ENCODE measurements around the gene PDSS2. TPM values are rescaled to one million over a fixed set of nuclear protein-coding genes. Genes with fewer than 3 reads are reported as not detected.

PDSS2 gene
- polyA plus RNA-seq, 1 donor from 2014 or later, result 4.6 TPM

DNA sequence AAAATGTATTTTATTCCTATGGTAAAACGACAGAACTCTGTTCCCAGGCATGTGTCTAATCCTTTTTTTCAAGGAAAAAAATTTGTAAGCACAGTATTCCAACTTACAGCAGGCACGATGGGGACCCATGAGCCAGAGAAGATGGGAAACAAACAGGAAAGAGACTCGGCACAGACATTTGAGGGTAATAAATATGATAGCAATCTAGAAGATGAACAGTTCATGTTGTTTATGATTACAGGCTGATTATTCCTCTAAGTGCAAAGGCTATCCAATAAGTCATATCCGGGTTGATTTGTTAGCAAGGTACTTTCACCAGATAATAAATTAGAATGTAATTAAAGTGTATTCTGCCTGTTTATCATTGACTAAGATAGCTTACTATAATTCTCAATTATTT lies 43.2 kb downstream of the PDSS2 start:
- Histone ChIP-seq H3K79me2 (replicated peaks; ENCODE audit: insufficient read depth, low read length) (peaks cover under 1% of the 10 kb centered on the region), H4K20me1 (ENCODE audit: insufficient read depth) (no peaks in the 10 kb centered on the region), H3K9me3 (ENCODE audit: low read length) (no peaks in the 10 kb centered on the region), H3K4me2 (ENCODE audit: low read length) (no peak overlapping the region), H3K4me3 (ENCODE audit: low read length) (no peak overlapping the region), H3K36me3 (ENCODE audit: insufficient read depth, low read length) (no peaks in the 10 kb centered on the region), H3K27ac (ENCODE audit: low read length) (no peak overlapping the region), H3K9me2 (ENCODE audit: insufficient read depth, low read length) (no peaks in the 10 kb centered on the region), H2AFZ (ENCODE audit: low read depth, low read length) (no peak overlapping the region), H3F3A (ENCODE audit: insufficient read depth, low read length, poor library complexity, severe bottlenecking) (no peaks in the 10 kb centered on the region), H3K27me3 (ENCODE audit: insufficient read depth, low read depth, low read length) (no peaks in the 10 kb centered on the region), H3K9ac (ENCODE audit: low read length) (no peak overlapping the region)
- TF ChIP-seq TAF1 (IDR thresholded peaks at IDR 0.05; ENCODE audit: low read depth) (no peak), EP300 (conservative IDR thresholded peaks at IDR 0.05; ENCODE audit: poor library complexity, severe bottlenecking) (no peak), CTCF (IDR thresholded peaks at IDR 0.05; ENCODE audit: poor library complexity, severe bottlenecking) (no peak)

DNA sequence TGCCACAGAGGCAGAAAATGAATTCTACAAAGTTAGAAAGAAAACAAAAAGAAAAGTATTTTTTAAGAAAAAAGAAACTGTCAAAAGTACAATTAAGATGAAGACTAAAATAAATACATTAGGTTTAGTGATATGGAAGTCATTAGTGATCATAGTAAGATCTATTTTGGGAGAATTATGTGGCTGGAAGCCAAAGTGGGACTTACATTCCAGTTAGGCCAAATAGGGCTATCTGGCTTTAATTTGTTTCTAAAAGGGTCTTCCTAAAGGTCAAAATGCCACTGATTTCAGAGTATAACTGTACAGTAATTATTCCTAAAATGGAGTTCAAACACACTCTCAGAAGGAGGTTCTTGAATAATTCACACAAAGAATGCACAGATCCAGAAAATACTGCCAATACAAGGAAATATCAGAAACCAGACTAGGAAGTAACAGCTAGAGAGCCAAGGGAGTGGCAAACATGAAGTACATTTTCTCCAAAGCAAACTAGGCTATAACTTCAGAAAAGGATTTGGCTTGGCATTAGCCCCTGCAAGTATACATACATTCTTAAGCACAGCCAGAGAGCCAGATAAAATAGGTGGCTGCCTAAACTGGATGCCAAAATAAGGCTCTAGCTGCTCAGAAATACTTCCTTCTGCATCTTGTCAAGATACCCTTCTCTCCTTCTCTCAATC lies 45.3 kb downstream of the PDSS2 start:
- Histone ChIP-seq H3K9me3 (ENCODE audit: low read length) (no peaks in the 10 kb centered on the region), H3K4me3 (ENCODE audit: low read length) (no peak overlapping the region), H4K20me1 (ENCODE audit: insufficient read depth) (no peaks in the 10 kb centered on the region), H3K36me3 (ENCODE audit: insufficient read depth, low read length) (no peaks in the 10 kb centered on the region), H3K27me3 (ENCODE audit: insufficient read depth, low read depth, low read length) (no peaks in the 10 kb centered on the region), H3K9ac (ENCODE audit: low read length) (no peak overlapping the region), H3K9me2 (ENCODE audit: insufficient read depth, low read length) (no peaks in the 10 kb centered on the region), H3K4me2 (ENCODE audit: low read length) (no peak overlapping the region), H3K27ac (ENCODE audit: low read length) (no peak overlapping the region), H3K79me2 (replicated peaks; ENCODE audit: insufficient read depth, low read length) (no peaks in the 10 kb centered on the region), H3F3A (ENCODE audit: insufficient read depth, low read length, poor library complexity, severe bottlenecking) (no peaks in the 10 kb centered on the region), H2AFZ (ENCODE audit: low read depth, low read length) (no peak overlapping the region)
- TF ChIP-seq TAF1 (IDR thresholded peaks at IDR 0.05; ENCODE audit: low read depth), result no peak
- TF ChIP-seq EP300 (conservative IDR thresholded peaks at IDR 0.05; ENCODE audit: poor library complexity, severe bottlenecking), result no peak
- TF ChIP-seq REST (IDR thresholded peaks at IDR 0.05; ENCODE audit: borderline replicate concordance), result no peak
- no peak for TF ChIP-seq RAD21 (conservative IDR thresholded peaks at IDR 0.05)
- no peak for TF ChIP-seq POLR2AphosphoS5 (IDR thresholded peaks at IDR 0.05)
- TF ChIP-seq CTCF (IDR thresholded peaks at IDR 0.05; ENCODE audit: poor library complexity, severe bottlenecking), result no peak
- TF ChIP-seq MXI1 (conservative IDR thresholded peaks at IDR 0.05; ENCODE audit: poor library complexity, severe bottlenecking), result no peak
- TF ChIP-seq SMC3 (conservative IDR thresholded peaks at IDR 0.05; ENCODE audit: poor library complexity), result no peak
- no peak for TF ChIP-seq EZH2 (IDR thresholded peaks at IDR 0.05; ENCODE audit: borderline replicate concordance, insufficient read depth, low read length, poor library complexity, severe bottlenecking)
